ENCODE results near the gene SLC6A18. TPM values are rescaled to one million over a fixed set of nuclear protein-coding genes. Genes with fewer than 3 reads are reported as not detected.
"Not testable (repeated sequence)": the region's sequence is repeated elsewhere in the genome, so short reads cannot be mapped to it uniquely, and the experiment has no call there.

The SLC6A18 gene
- total RNA-seq, 1 experiment from 2014 or later, result not detected

DNA sequence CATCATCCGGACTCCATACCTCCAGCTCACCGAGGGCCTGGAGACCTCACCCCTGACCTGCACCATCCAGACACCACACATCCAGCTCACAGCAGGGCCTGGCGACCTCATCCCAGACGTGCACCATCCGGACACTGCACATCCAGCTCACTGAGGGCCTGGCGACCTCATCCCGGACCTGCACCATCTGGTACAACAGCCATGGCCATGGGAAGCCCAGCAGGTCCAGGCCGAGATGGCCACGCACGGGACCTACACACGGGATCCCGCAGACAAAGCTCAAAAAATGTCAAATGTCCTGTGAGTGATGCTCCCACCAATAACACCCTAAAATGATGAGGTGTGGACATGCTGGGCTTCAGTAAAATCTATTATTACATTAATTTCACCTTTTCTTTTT is 60.0 kb downstream of the SLC6A18 start:
- intact Hi-C loops (cut with micrococcal nuclease; ENCODE audit: unreplicated experiment), result no loop called here
- Mint-ChIP-seq H3K9me3 (ENCODE audit: low read depth, unreplicated experiment) (peaks cover 3% of the 10 kb centered on the region), H3K4me3 (ENCODE audit: low read depth, unreplicated experiment) (no peak overlapping the region), H3K36me3 (ENCODE audit: insufficient read depth, unreplicated experiment) (no peaks in the 10 kb centered on the region), H3K27me3 (ENCODE audit: unreplicated experiment) (peaks cover 27% of the 10 kb centered on the region), H3K4me1 (ENCODE audit: low read depth, unreplicated experiment) (no peaks in the 10 kb centered on the region), H3K27ac (ENCODE audit: unreplicated experiment) (no peak overlapping the region)
- CTCF ChIA-PET, result interaction anchor here (0.7 kb wide), 1 partner anchor 323 kb away, joined by 9 read pairs; no protein-coding TSS in a partner anchor
- TF ChIP-seq, protein P1, sequence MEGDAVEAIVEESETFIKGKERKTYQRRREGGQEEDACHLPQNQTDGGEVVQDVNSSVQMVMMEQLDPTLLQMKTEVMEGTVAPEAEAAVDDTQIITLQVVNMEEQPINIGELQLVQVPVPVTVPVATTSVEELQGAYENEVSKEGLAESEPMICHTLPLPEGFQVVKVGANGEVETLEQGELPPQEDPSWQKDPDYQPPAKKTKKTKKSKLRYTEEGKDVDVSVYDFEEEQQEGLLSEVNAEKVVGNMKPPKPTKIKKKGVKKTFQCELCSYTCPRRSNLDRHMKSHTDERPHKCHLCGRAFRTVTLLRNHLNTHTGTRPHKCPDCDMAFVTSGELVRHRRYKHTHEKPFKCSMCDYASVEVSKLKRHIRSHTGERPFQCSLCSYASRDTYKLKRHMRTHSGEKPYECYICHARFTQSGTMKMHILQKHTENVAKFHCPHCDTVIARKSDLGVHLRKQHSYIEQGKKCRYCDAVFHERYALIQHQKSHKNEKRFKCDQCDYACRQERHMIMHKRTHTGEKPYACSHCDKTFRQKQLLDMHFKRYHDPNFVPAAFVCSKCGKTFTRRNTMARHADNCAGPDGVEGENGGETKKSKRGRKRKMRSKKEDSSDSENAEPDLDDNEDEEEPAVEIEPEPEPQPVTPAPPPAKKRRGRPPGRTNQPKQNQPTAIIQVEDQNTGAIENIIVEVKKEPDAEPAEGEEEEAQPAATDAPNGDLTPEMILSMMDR (IDR thresholded peaks at IDR 0.05; ENCODE audit: unreplicated experiment), result no peak
- no peak for DNase-seq
- BruUV-seq (replicated peaks), result no TSS peak

DNA sequence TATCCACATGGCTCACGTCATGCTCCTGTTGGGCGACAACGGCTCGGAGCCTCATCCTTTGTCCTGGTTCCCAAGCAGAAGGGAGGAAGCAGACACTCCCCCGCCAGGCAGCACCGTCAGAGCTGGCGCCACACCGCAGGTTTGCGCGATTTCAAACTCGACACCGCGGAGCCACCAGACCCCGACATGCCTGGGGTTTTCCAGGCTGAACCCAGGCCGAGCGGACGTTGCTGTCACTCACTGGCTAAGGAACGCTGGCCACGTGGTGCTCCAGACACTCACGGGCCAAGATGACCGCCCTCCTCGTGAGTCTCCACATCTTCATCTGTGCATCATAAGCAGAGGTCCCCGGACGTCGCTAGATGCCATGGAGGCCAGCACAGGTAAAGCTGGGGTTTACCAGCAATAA is 60.7 kb downstream of the SLC6A18 start:
- Mint-ChIP-seq H3K36me3 (ENCODE audit: insufficient read depth, unreplicated experiment) (no peaks in the 10 kb centered on the region), H3K27ac (ENCODE audit: unreplicated experiment) (no peak overlapping the region), H3K4me1 (ENCODE audit: low read depth, unreplicated experiment) (no peaks in the 10 kb centered on the region), H3K27me3 (ENCODE audit: unreplicated experiment) (peaks cover 27% of the 10 kb centered on the region), H3K9me3 (ENCODE audit: low read depth, unreplicated experiment) (peaks cover 3% of the 10 kb centered on the region), H3K4me3 (ENCODE audit: low read depth, unreplicated experiment) (no peak overlapping the region)
- no TSS peak for BruUV-seq (replicated peaks)
- CTCF ChIA-PET, result no interaction called here
- TF ChIP-seq, protein P1 (IDR thresholded peaks at IDR 0.05; ENCODE audit: unreplicated experiment), result no peak
- DNase-seq, result no peak
- intact Hi-C loops (cut with micrococcal nuclease; ENCODE audit: unreplicated experiment), result no loop called here

DNA sequence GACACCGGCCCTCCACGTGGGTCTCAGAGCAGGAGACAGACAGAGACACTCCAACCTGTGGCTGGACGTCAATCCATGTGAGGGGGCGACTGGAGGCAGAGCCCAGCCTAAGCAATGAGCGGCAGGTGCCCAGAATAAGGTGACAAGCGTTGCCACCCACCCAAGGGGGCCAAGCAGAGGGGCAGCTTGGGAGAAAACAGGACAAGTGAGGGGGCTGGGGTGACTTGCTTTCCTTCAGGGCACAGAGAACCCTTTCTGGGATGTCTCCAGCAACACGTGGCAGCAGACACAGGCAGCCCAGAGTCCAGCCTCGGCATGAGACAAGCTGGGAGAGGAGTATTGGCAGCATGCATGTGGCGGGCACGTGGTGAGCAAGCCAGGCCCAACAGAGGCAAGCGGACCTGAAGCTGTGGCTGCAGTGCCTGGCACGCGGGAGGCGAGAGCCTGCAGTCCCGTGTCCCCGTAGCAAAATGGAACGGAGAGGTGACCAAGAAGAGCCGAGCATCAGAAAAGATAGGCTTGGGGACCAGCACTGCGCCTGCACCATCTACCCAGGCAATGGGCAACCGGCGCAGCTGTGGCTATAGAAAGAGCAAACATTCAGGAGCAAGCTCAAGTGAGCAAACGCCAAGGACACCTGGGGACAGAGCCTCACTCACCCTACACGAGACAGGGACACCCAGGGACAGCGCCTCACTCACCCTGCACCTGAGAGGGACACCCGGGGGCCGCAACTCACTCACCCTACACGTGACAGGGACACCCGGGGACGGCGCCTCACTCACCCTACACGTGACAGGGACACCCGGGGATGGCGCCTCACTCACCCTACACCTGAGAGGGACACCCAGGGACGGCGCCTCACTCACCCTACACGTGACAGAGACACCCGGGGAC is 63.5 kb downstream of the SLC6A18 start:
- Mint-ChIP-seq H3K9me3 (ENCODE audit: low read depth, unreplicated experiment) (peaks cover 3% of the 10 kb centered on the region), H3K27me3 (ENCODE audit: unreplicated experiment) (peaks cover 27% of the 10 kb centered on the region), H3K4me3 (ENCODE audit: low read depth, unreplicated experiment) (no peak overlapping the region), H3K36me3 (ENCODE audit: insufficient read depth, unreplicated experiment) (no peaks in the 10 kb centered on the region), H3K4me1 (ENCODE audit: low read depth, unreplicated experiment) (no peaks in the 10 kb centered on the region), H3K27ac (ENCODE audit: unreplicated experiment) (peak overlapping the region; percentile 6)
- no TSS peak for BruUV-seq (replicated peaks)
- intact Hi-C loops (cut with micrococcal nuclease; ENCODE audit: unreplicated experiment), result no loop called here
- DNase-seq, result no peak
- CTCF ChIA-PET, result interaction anchor here (0.8 kb wide), 1 partner anchor 100 kb away, joined by 5 read pairs; no protein-coding TSS in a partner anchor
- TF ChIP-seq, protein P1 (IDR thresholded peaks at IDR 0.05; ENCODE audit: unreplicated experiment), result no peak

DNA sequence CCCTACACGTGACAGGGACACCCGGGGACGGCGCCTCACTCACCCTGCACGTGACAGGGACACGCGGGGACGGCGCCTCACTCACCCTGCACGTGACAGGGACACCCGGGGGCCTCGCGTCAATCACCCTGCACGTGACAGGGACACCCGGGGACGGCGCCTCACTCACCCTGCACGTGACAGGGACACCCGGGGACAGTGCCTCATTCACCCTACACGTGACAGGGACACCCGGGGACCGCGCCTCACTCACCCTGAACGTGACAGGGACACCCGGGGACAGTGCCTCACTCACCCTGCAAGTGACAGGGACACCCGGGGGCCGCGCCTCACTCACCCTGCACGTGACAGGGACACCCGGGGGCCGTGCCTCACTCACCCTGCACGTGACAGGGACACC is 64.4 kb downstream of the SLC6A18 start:
- CTCF ChIA-PET; H3K4me1 Mint-ChIP-seq (ENCODE audit: low read depth, unreplicated experiment); H3K36me3 Mint-ChIP-seq (ENCODE audit: insufficient read depth, unreplicated experiment); H3K9me3 Mint-ChIP-seq (ENCODE audit: low read depth, unreplicated experiment); H3K27ac Mint-ChIP-seq (ENCODE audit: unreplicated experiment); H3K4me3 Mint-ChIP-seq (ENCODE audit: low read depth, unreplicated experiment); DNase-seq; intact Hi-C loops (cut with micrococcal nuclease; ENCODE audit: unreplicated experiment); BruUV-seq (replicated peaks): not testable (repeated sequence)
- H3K27me3 Mint-ChIP-seq (ENCODE audit: unreplicated experiment), result peaks cover 27% of the 10 kb centered on the region

DNA sequence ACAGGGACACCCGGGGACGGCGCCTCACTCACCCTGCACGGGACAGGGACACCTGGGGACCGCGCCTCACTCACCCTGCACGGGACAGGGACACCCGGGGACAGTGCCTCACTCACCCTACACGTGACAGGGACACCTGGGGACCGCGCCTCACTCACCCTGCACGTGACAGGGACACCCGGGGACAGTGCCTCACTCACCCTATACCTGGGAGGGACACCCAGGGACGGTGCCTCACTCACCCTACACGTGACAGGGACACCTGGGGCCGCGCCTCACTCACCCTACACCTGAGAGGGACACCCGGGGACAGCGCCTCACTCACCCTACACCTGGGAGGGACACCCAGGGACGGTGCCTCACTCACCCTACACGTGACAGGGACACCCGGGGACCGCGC is 65.8 kb downstream of the SLC6A18 start:
- H3K27ac Mint-ChIP-seq (ENCODE audit: unreplicated experiment); H3K4me3 Mint-ChIP-seq (ENCODE audit: low read depth, unreplicated experiment); intact Hi-C loops (cut with micrococcal nuclease; ENCODE audit: unreplicated experiment); H3K9me3 Mint-ChIP-seq (ENCODE audit: low read depth, unreplicated experiment); CTCF ChIA-PET; H3K36me3 Mint-ChIP-seq (ENCODE audit: insufficient read depth, unreplicated experiment); BruUV-seq (replicated peaks); H3K4me1 Mint-ChIP-seq (ENCODE audit: low read depth, unreplicated experiment); DNase-seq: not testable (repeated sequence)
- H3K27me3 Mint-ChIP-seq (ENCODE audit: unreplicated experiment), result peaks cover 27% of the 10 kb centered on the region
